ENCODE results near the gene PCARE. TPM values are rescaled to one million over a fixed set of nuclear protein-coding genes. Genes with fewer than 3 reads are reported as not detected.

PCARE gene
- total RNA-seq, 2 experiments from 2014 or later: not detected

- DNase-seq (no peak), ATAC-seq (no peak)
- POLR2A ChIA-PET: no interaction called here
- no peak for TF ChIP-seq CTCF (IDR thresholded peaks at IDR 0.05)
- no peaks in the 10 kb centered on the region for H3K27me3 Mint-ChIP-seq
- no peaks in the 10 kb centered on the region for H3K36me3 Mint-ChIP-seq (ENCODE audit: low read depth)
- H3K27ac Mint-ChIP-seq: no peak overlapping the region
- no peak overlapping the region for H3K4me3 Mint-ChIP-seq
- intact Hi-C loops (cut with micrococcal nuclease): no loop called here
- no peaks in the 10 kb centered on the region for H3K9me3 Mint-ChIP-seq
- peaks cover 3% of the 10 kb centered on the region for H3K4me1 Mint-ChIP-seq (ENCODE audit: low read depth)
- CTCF ChIA-PET: no interaction called here
These were observed 22.6 kb downstream of the PCARE start for GRCh38 chr2:29051730-29052129.

- CTCF ChIA-PET: no interaction called here
- POLR2A ChIA-PET: no interaction called here
- no peaks in the 10 kb centered on the region for H3K9me3 Mint-ChIP-seq
These were observed 23.7 kb downstream of the PCARE start for GRCh38 chr2:29050591-29050990.

GRCh38 chr2:29047083-29047845 is 27.1 kb downstream of the PCARE start:
- TF ChIP-seq CTCF (IDR thresholded peaks at IDR 0.05): no peak
- Mint-ChIP-seq H3K27me3 (no peaks in the 10 kb centered on the region), H3K27ac (no peak overlapping the region), H3K36me3 (ENCODE audit: low read depth) (no peaks in the 10 kb centered on the region), H3K4me1 (ENCODE audit: low read depth) (no peaks in the 10 kb centered on the region), H3K4me3 (no peak overlapping the region), H3K9me3 (no peaks in the 10 kb centered on the region)
- ChIA-PET CTCF (interaction anchor here (1.0 kb wide), 1 partner anchor 165 kb away, joined by 3 read pairs; no protein-coding TSS in a partner anchor), POLR2A (no interaction called here)
- no peak for ATAC-seq
- intact Hi-C loops (cut with micrococcal nuclease): no loop called here
- no peak for DNase-seq

More at GRCh38 chr2:29050591-29050990, 23.7 kb downstream of the PCARE start:
- Mint-ChIP-seq H3K4me1 (ENCODE audit: low read depth) (no peaks in the 10 kb centered on the region), H3K4me3 (no peak overlapping the region), H3K27me3 (no peaks in the 10 kb centered on the region), H3K36me3 (ENCODE audit: low read depth) (no peaks in the 10 kb centered on the region), H3K27ac (no peak overlapping the region)
- ATAC-seq: no peak
- intact Hi-C loops (cut with micrococcal nuclease): no loop called here
- no peak for TF ChIP-seq CTCF (IDR thresholded peaks at IDR 0.05)
- no peak for DNase-seq

GRCh38 chr2:29046321-29046720 is 28.0 kb downstream of the PCARE start:
- POLR2A ChIA-PET: no interaction called here
- H3K27ac Mint-ChIP-seq: no peak overlapping the region
- CTCF ChIA-PET: no interaction called here

More at GRCh38 chr2:29046321-29046720, 28.0 kb downstream of the PCARE start:
- intact Hi-C loops (cut with micrococcal nuclease): no loop called here
- no peak for ATAC-seq
- Mint-ChIP-seq H3K4me3 (no peak overlapping the region), H3K9me3 (no peaks in the 10 kb centered on the region), H3K4me1 (ENCODE audit: low read depth) (no peaks in the 10 kb centered on the region), H3K27me3 (no peaks in the 10 kb centered on the region), H3K36me3 (ENCODE audit: low read depth) (no peaks in the 10 kb centered on the region)
- no peak for DNase-seq
- no peak for TF ChIP-seq CTCF (IDR thresholded peaks at IDR 0.05)
